Fibroblast of peridontal ligament (primary cell): ENCODE data around the gene KCNK2.
"Not testable (repeated sequence)": the region's sequence is repeated elsewhere in the genome, so short reads cannot be mapped to it uniquely, and the experiment has no call there.

ENCODE experiments used
- DNase-seq: peaks from one replicate; pipeline ENCODE4 v3.0.0-alpha.2; 2010; ENCODE audit errors: extremely low read depth

The KCNK2 gene

DNA sequence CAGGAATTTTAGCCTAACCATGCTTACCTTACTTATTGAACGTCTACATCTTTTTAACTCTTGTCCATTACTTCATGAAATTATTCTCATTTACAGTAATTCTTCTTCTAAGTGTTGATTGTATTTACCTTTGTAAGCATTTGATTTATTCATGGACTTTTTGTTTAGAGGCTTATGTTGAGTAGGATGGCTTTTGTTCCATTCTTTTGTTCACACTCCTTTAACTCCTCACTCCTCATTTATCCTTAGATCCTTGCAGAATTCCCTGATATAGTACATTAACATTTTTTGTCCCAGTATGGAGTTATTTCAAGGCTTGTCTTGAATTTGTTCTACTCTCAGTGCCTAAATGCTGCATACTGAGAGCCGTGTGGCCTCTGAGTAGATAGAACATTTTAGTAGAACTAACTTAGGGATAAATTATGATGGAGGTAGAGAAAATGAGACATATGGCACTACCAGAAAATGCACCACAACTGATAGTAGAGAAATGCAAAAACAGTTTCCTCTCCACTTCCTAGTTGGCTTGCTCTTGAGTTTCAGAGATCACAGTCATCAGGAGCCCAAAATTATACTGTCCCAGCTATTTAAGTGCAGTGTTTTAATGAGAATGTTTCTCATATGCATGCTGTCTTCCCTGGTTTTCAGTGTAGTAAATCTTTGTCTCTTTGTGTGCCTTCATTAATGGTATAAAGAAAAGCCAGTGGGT is 69.5 kb downstream of the KCNK2 start:
- DNase-seq, result no peak

DNA sequence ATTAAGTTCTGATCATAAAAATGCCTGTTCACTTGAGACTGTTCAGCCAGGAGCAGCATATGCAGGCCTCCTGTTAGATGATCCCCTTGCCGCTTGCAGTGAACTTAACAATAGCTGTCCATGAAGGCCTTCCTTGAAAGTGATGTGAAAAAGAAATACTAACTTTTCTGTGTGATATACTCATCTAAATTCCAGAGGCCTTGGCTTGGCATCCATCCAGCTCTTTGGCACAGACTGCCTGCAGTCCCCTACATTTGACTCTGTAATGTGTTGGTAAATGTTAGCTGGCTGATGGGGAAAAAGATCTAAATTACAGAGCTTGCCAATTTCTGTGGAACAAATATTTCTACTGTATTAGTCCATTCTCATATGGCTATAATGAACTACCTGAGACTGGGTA is 73.7 kb downstream of the KCNK2 start:
- DNase-seq, result peak; percentile 77

DNA sequence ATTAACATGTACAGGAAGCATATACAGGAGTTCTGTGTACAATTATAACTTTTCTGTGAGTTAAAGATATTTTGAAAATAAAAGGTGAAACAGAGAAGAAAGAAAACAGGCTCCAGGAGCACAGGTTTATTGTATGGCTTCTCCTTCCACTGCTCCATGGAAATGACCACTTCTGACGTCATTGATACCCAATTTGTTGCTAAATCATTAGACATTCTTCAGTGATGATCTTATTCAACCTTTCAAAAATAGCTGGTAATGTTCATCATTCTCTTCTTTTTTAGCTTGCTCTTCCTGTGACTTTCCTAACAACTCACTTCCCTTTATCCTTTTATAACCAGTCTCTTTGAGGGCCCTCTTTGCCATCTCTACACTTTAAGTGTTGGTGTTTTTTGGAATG is 77.8 kb downstream of the KCNK2 start:
- peak; percentile 76 for DNase-seq

DNA sequence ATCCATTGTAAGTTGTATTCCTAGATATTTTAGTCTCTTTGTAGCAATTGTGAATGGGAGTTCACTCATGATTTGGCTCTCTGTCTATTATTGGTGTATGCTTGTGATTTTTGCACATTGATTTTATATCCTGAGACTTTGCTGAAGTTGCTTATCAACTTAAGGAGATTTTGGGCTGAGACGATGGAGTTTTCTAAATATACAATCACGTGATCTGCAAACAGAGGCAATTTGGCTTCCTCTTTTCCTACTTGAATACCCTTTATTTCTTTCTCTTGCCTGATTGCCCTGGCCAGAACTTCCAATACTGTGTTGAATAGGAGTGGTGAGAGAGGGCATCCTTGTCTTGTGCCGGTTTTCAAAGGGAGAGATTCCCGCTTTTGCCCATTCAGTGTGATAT is 80.6 kb downstream of the KCNK2 start:
- not testable (repeated sequence) for DNase-seq

DNA sequence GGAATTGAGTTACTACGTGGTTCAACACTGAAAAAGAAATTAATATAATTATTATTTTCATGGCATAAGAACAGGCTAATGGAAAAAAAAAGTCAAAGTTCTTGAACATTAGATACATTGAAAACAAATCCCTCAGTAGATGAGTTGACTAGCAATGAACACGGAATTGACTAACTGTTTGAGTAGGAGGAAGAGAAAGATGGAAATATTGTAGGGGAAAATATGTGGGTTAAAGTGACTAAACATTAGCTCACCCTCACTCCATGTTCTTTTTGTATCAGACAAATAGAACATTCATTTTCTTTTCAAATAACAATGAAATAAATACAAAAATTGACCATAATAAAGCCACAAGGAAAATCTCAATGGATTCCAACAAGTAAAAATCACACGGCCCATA is 84.3 kb downstream of the KCNK2 start:
- no peak for DNase-seq

DNA sequence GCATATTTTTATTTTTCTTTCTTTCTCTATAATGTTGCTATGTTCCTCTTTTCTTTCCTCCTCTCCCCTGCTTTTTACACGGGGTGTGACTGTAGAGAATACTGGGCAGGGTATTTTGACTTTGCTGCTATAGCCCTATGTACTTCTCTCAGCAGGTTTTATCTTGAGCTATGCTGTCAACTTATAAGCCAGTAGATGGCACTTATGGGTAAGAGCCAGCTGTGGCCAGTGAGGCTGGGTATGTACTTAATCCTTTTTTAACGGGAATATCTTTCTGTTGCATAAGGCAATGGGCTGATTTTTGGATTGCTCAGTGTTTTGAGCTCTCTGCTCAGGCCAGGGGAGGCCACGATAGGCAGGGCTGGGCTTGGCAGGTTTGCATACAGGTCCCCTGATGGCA is 99.0 kb downstream of the KCNK2 start:
- no peak for DNase-seq

DNA sequence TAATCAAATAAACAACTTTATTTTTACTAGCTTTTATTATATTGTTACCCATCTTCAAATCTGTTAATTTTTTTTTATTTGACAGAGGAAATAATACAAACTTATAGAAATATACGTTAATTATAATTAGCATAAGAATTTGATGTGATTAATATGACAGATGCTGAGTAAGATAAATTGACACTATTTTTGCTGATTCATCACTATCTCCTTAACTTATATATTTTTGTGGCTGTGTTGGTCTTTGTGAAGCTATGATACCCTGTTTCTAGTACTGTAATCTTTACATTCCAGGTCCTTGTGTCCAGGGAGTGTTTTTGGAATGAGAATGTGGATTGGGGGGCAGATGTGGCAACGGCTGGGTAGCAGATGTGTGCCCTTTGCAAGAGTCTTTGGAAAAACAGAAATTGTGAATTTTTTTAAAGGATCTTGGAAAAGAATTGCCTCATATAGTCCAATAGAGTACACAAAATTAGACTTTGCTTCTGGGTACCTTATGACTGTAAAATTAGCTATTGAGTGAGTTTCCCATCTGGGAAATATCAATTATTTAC is 102.6 kb downstream of the KCNK2 start:
- DNase-seq, result peak; percentile 38

DNA sequence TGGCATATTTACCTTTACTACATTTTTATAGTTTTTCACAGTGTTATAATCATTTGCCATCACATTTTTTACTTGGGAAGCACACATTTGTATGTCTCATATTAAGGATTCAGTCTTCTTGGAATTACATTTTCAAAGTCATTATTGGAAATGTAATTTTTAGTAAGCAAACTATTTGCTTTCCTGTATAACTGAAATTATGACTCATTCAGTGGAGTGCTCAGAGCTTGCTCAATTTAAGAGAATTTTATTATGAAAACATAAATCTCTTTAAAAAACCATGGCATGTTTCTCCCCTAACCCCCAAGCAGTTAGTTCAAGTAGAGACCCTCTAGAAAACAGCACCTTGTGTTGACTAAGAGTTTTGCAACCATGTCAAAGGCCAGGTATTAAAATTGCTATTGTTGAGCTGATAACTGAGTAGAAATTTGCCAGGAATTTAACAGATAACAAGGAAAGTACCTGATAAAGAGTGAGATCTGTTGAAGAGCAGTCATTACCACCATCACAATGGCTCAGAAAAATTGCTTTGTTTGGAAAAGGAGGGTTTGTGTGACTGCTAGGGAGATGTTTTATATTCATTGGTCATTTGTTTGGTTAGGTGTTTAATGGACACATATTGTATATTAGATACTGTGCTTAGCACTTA is 105.9 kb downstream of the KCNK2 start:
- peak; percentile 55 for DNase-seq

DNA sequence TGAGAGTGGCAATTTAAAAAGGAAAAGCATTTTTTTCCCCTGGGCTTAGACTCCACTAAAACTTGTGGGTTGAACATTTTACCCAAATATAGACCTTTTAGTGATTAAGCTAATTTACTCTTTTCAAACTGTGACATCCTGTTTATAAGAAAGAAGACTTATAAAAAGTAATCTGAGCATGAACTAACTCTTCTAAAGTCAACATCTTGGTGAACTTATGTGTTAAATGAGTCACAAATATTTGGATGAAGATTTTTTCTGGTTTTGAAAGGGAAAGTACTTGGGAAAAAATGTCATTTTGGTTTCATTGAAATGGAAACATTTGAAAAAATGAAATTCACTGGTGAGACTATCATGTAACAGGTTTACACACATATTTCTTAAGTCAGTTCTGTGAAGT is 109.8 kb downstream of the KCNK2 start:
- DNase-seq, result peak; percentile 97

DNA sequence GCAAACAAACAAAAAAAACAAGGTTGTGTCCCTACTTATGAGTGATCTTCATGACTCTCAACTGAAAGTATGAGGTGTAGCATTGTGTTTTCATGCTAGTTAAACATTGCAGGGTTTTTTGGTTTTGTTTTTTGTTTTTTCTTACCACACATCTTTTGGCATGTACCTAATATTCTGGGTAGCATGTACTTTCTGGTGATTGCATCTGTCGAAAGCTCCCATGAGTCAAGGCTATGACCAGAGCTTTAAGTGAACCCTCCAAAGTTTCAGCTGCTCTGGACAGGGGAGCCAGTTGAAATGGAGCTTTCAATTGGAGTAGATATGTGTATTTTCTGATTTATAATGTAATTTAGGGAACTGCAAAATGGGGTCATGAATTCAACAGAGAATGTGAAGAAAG is 115.5 kb downstream of the KCNK2 start:
- no peak for DNase-seq

DNA sequence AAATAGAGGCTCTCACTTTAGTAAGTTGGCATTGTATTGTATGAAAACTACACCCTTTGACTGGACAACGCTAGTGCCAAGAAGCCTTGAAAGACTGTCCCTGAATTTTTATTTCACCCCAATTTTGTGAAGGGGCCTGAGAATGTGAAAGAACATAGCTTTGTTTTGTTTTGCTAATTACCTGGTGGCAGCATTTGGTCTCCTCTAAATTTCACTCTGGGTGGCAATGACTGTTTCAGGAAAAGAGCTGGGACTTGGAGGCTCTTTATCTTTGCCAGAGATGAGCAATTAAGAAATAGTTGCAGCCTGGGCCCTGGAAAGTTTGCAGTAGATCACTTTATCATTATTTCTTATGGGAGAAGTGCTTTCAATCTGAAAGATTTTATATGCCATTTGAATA is 117.6 kb downstream of the KCNK2 start:
- no peak for DNase-seq

DNA sequence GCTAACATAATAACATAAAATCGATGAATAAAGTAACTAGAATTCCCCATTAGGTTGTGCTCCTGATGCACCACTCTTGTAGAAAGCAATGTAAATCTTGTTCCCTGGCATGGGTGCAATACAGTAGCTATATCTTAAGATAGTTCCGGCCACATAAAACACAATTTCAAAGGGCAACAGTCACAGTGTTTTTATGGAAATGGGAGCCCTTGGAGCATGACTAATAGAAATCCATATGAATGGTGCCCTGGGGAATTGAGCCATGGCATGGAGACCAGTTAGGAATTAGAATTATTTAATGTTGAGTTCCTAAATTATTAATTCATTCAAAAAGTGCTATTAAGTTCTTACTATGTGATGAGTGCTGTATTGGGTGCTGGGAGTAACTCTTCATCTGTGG is 118.7 kb downstream of the KCNK2 start:
- DNase-seq, result no peak

DNA sequence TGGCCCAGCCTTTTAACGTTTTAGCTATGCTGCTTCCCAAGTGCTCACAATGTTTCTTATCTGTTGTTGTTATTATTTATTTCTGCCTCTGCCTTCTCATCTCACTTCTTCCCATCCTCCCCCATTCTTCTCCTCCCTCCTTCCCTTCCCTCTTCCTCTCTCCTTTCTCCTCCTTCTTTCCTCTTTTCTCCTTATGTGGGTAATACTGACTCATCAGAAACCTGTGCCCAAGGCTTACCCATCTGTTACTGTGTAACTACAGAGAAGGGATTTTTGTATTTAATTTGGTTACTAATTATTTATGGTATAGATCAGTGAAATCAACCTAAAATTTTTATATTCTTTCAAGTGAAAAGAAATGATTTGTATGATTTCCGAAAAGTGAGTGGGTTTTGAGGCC is 120.3 kb downstream of the KCNK2 start:
- DNase-seq, result no peak

DNA sequence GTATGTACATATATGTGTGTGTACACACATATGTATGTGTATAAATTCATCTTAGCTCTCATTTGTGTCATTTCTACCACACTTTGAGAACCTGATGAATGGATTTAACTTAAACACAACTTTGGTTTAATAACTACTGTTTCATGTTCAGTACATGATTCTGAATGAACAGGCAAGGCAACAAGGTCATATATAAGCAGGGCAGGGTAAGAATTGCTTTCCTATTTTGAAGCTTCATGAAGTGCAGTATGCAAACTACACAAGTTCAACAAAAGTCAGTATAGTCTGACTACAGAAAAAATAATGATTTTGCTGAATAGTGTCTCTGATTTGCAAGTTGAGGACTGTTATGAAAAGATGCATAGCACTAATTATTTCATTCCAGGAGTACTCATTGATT is 127.6 kb downstream of the KCNK2 start:
- DNase-seq, result no peak

DNA sequence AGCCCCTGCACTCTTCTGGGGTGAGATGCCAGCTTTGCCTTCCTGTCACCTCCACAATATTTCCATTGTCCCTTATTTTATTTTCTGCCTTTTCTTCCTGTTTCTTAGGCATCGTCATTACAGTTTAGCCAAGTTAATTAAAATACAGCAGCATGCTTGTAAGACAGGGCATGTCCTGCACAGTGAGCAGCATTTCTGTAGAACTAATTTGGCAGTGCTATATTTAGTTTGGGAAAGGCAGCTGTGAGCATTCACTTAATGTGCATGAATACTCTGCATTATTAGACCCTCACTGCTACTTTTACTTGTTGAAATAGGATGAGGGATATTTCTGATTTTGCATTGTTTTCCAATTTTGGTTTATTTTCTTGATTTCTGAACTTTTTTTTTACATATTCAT is 133.3 kb downstream of the KCNK2 start:
- DNase-seq, result no peak

DNA sequence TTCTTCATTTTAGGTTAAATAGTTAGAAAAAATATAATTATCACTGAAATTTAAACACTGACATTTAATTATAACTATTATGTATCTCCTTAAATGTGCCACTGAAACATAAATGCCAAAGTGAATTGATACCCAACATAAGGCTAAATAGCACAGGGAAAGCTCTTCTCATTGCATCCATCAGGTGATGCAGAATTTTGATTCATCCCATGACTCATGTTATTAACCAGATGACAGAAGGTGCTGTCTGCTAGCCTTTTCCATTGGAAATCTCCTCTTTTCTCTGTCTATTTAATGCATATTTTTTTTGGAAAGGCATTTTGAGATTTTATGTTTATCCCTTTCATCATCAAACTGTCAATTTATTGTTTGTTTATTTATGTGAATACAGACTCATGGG is 136.8 kb downstream of the KCNK2 start:
- no peak for DNase-seq

DNA sequence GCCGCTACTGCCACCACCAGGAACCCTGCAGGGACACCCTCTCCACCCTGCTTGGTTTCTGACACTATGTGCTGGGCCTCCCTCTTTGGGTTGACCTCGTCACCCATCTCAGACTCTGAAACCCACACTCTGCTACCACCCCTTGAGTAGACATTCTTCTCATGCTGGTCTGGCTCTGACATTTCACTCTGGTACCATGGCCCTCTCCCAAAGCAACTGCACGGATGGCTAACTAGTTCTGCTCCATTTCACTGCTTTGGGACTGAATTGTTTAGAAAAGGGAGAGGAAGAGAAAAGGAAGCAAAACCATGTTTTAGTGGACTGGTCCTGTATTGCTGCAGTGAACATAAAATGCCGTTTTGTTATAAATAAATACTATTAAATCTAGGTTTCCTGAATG is 137.8 kb downstream of the KCNK2 start:
- no peak for DNase-seq

DNA sequence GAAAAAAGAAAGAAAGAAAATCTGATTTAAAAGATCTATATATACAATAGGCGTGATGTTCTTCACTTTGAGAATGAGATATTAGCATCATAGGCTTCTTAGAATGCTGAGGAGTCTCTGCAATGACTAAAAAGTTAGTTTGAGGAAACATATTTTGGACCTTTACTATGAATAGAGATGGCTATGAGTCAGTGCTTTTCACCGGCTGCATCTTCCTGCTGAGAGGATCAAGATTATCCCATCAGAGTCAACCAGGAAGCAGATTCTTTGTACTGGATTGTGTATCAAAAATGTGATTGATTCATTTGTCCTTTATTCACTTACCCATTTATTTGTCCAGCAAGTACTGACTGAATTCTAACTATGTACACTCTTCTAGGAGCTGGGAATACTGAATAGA is 144.2 kb downstream of the KCNK2 start:
- no peak for DNase-seq

DNA sequence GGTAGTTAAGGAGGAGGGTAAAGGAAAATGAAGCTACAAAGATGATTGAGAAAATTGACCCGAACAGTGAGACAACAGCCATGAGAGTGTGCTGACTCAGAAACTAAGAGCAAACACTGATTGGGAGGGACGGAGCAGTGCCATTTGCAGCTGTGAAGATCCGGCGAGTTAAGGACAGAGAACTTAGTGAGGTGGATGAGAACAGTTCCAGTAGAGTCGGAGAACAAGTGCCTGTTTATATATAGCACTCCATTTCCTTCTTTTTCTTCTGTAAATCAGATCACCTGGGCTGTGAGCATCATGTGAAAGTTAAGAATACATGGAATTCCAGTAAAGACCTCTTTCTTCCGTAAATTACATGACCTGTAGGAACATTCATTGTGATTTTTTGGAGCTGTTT is 145.7 kb downstream of the KCNK2 start:
- no peak for DNase-seq

DNA sequence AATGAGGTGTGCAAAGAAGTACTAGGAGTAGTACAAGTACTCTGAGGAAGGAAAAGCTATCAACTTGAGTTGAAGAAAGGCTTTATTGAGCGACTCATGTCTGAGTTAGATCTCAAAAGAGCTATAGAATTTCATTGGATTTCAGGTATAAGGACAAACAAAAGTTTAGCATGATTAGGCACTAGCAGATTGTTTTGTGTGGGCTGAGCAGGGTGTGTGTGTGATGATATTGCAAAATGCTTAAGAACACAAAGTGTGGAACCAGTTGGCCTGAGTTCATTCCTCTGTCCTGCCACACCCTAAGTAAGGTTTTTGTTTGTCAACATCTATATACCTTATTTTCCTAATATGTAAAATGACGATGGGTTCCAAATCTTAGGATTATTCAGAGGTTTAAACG is 158.9 kb downstream of the KCNK2 start:
- no peak for DNase-seq

DNA sequence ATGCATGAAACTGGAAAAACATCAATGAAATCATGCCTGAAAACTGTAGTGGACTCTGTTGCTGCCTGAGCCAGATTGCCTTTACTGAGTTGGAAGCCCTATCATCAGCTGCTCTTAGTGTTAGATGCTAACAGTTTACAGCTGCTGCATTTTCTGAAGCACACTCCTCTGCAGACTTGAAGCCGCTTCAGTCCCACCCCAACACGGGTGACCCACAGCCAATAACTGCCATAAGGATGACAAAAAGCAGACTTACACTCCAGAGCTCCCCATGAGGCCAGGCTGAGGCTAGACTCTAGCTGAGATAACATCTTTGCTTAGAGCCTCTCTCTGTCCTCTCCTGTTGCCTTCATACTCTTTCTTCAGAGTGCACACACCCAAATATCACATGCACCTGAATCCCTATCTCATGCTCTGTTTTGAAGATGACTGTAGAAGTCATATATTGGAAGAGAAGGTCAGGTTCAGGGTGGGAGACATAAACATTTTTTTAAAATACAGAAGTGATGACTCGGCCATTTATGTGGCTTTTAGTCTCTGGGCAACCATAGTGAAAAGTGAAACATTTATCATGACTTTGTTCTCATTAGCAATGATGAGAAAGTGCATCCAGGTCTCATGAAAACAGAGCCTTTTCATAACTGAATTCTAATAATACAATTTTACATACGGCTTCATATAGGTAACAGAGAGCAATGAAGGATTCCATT is 161.0 kb downstream of the KCNK2 start:
- DNase-seq, result no peak

DNA sequence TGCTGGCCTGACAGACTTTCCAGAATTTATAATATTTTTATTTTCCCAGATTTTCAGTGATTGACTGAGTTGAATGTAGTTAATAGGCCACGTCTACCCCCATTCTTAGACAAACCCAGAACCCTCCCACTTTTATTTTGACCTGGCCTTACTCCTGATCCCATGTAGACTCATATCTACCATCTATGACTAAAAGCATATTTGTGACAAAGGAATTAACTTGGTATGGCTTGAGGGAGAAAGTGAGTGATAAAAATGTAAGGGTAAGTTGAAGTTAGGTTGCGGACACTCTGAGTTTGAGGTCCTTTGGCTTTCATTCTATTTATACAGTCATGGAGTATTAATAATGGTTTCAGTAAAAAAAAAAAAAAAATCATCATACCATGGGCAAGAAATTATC is 168.4 kb downstream of the KCNK2 start:
- DNase-seq, result no peak

DNA sequence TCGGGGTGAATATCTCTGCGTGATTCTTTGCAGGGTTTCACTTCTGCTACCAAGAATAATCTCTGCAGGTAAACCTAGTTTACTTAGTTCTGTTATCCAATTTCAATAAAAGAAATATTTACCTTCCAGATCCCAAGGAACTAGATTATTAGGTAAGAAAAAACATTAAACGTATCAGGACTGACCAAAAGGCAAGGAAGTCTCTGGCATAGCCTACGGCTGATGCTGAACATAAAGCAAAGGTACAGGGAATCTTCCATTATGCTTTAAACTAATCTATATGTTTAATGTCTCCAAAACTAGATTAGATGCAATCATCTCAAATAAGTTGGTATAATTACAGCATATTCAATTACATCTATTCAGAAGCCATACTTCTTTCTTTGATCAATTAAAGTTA is 168.9 kb downstream of the KCNK2 start:
- DNase-seq, result no peak
